Stimulated activated CD4-positive, alpha-beta T cell treated with anti-CD3 and anti-CD28 coated beads, TNF-alpha, amount 100 ng/mL, for 48 hours (primary cell): Measurements from ENCODE around the gene FHL2.

Experiments used
- DNase-seq, 3 donors: peaks; one replicate each; pipeline ENCODE4 v3.0.0-alpha.2; 2020; ENCODE audit warnings: low read depth in 3 of 3

Gene FHL2

DNA sequence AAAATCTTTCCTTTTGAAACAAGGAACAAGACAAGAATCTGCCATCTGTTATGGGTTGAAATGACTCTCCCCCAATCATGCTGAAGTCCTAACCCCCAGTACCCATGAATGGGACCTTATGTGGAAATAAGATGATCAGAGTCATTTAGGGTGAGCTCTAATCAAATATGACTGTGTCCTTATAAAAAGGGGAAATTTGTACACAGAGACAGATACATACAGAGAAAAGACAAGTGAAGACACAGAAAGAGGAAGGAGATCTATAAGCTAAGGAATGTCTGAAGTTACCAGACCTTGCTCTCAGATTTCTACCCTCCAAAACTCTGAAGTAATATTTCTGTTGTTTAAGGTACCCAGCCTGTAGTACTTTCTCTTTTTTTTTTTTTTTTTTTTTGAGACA, 85.0 kb downstream of the FHL2 start:
- DNase-seq = no peak
